H9 (cell line): ENCODE results near the gene NAT14. TPM values are rescaled to one million over a fixed set of nuclear protein-coding genes. Genes with fewer than 3 reads are reported as not detected.

ENCODE experiments used
- DNase-seq: peaks from one replicate; pipeline ENCODE4 v3.0.0-alpha.2; 2017
- H2AFZ ChIP-seq: one replicate; pipeline ENCODE4 v1.6.1; 2013; ENCODE audit warnings: mild to moderate bottlenecking, low read length, control low read depth, moderate library complexity
- H2AK5ac ChIP-seq: 2 replicates; pipeline ENCODE4 v1.6.1; 2013; ENCODE audit warnings: low read length, control low read depth, mixed read lengths; ENCODE audit not compliant: insufficient read length
- H2BK120ac ChIP-seq: one replicate; pipeline ENCODE4 v1.6.1; 2013; ENCODE audit warnings: low read depth, mild to moderate bottlenecking, low read length, control low read depth, inconsistent platforms; ENCODE audit not compliant: poor library complexity, severe bottlenecking
- H2BK12ac ChIP-seq: 2 replicates; pipeline ENCODE4 v1.6.1; 2013; ENCODE audit warnings: low read length, control low read depth, mixed read lengths, low read depth; ENCODE audit not compliant: insufficient read length
- H2BK15ac ChIP-seq: 2 replicates; pipeline ENCODE4 v1.6.1; 2013; ENCODE audit warnings: low read depth, low read length, control low read depth
- H2BK20ac ChIP-seq: one replicate; pipeline ENCODE4 v1.6.1; 2013; ENCODE audit warnings: low read depth, mild to moderate bottlenecking, low read length, control low read depth, inconsistent platforms; ENCODE audit not compliant: poor library complexity, severe bottlenecking
- H2BK5ac ChIP-seq: 2 replicates; pipeline ENCODE4 v1.6.1; 2013; ENCODE audit warnings: low read length, control low read depth, mixed read lengths; ENCODE audit not compliant: insufficient read length
- H3K14ac ChIP-seq: 2 replicates; pipeline ENCODE4 v1.6.1; 2013; ENCODE audit warnings: low read length, control low read depth; ENCODE audit not compliant: insufficient read depth
- H3K18ac ChIP-seq: 2 replicates; pipeline ENCODE4 v1.6.1; 2013; ENCODE audit warnings: low read depth, mild to moderate bottlenecking, mixed read lengths, low read length, control low read depth; ENCODE audit not compliant: insufficient read length
- H3K23ac ChIP-seq: 2 replicates; pipeline ENCODE4 v1.6.1; 2013; ENCODE audit warnings: low read length, control low read depth, mixed read lengths, low read depth; ENCODE audit not compliant: insufficient read length
- H3K23me2 ChIP-seq: 2 replicates; pipeline ENCODE4 v1.6.1; 2013; ENCODE audit warnings: low read depth, mild to moderate bottlenecking, mixed read lengths, low read length, control low read depth; ENCODE audit not compliant: insufficient read length, poor library complexity, severe bottlenecking
- H3K27ac ChIP-seq: 2 replicates; pipeline ENCODE4 v1.5.1; 2013; ENCODE audit warnings: low read length, control low read depth, mixed read lengths, low read depth; ENCODE audit not compliant: insufficient read length
- H3K27me3 ChIP-seq: 2 replicates; pipeline ENCODE4 v1.6.1; 2013; ENCODE audit warnings: low read length, control low read depth, inconsistent platforms; ENCODE audit not compliant: insufficient read depth
- H3K4ac ChIP-seq: 2 replicates; pipeline ENCODE4 v1.6.1; 2013; ENCODE audit warnings: low read depth, mild to moderate bottlenecking, control low read depth, inconsistent platforms, low read length, moderate library complexity
- H3K4me1 ChIP-seq: 2 replicates; pipeline ENCODE4 v1.6.1; 2013; ENCODE audit warnings: low read length, control low read depth, inconsistent platforms; ENCODE audit not compliant: insufficient read depth
- H3K4me2 ChIP-seq: 2 replicates; pipeline ENCODE4 v1.6.1; 2013; ENCODE audit warnings: low read length, control low read depth, mixed read lengths; ENCODE audit not compliant: insufficient read length, insufficient read depth
- H3K56ac ChIP-seq: 2 replicates; pipeline ENCODE4 v1.6.1; 2013; ENCODE audit warnings: low read depth, mild to moderate bottlenecking, mixed read lengths, low read length, control low read depth; ENCODE audit not compliant: insufficient read length
- H3K79me1 ChIP-seq: 2 replicates; pipeline ENCODE4 v1.6.1; 2013; ENCODE audit warnings: low read depth, mild to moderate bottlenecking, moderate library complexity, low read length, control low read depth, inconsistent platforms; ENCODE audit not compliant: insufficient read depth, poor library complexity, severe bottlenecking
- H3K79me2 ChIP-seq: 2 replicates; pipeline ENCODE4 v1.6.1; 2013; ENCODE audit warnings: low read length, control low read depth, inconsistent platforms; ENCODE audit not compliant: insufficient read depth
- H3K9ac ChIP-seq: 2 replicates; pipeline ENCODE4 v1.6.1; 2013; ENCODE audit warnings: low read length, control low read depth, mixed read lengths; ENCODE audit not compliant: insufficient read length; ENCODE audit errors: extremely low read depth
- H3K9me3 ChIP-seq: one replicate; pipeline ENCODE4 v1.6.1; 2013; ENCODE audit warnings: low read depth, low read length, inconsistent platforms; ENCODE audit not compliant: control insufficient read depth
- H3T11ph ChIP-seq: one replicate; pipeline ENCODE4 v1.6.1; 2013; ENCODE audit warnings: mild to moderate bottlenecking, low read length, control low read depth, inconsistent platforms
- H4K20me1 ChIP-seq: one replicate; pipeline ENCODE4 v1.6.1; 2013; ENCODE audit not compliant: control insufficient read depth, insufficient read length, insufficient read depth
- H4K5ac ChIP-seq: 2 replicates; pipeline ENCODE4 v1.6.1; 2013; ENCODE audit warnings: low read depth, mild to moderate bottlenecking, mixed read lengths, low read length, control low read depth; ENCODE audit not compliant: insufficient read length
- H4K8ac ChIP-seq: replicated peaks from 2 replicates; pipeline ENCODE4 v1.6.1; 2013; ENCODE audit warnings: low read length, control low read depth, mixed read lengths, low read depth; ENCODE audit not compliant: insufficient read length
- H4K91ac ChIP-seq: 2 replicates; pipeline ENCODE4 v1.6.1; 2013; ENCODE audit warnings: low read depth, mild to moderate bottlenecking, moderate library complexity, mixed read lengths, low read length, control low read depth; ENCODE audit not compliant: insufficient read length
- H3K27ac Mint-ChIP-seq, 3 experiments: 2 replicates in 2 of 3; 3 replicates in 1 of 3; pipeline ENCODE4 v1.8.0; 2020 to 2021; ENCODE audit warnings: mixed read lengths in 3 of 3, mild to moderate bottlenecking in 1 of 3, moderate library complexity in 1 of 3
- H3K27me3 Mint-ChIP-seq: 2 replicates; pipeline ENCODE4 v1.8.0; 2021; ENCODE audit warnings: low read depth, mild to moderate bottlenecking, moderate library complexity, mixed read lengths
- H3K36me3 Mint-ChIP-seq, 3 experiments: 2 replicates in 2 of 3; 3 replicates in 1 of 3; pipeline ENCODE4 v1.8.0; 2020 to 2021; ENCODE audit warnings: low read depth in 3 of 3, mixed read lengths in 3 of 3; ENCODE audit not compliant: insufficient read depth in 1 of 3
- H3K4me1 Mint-ChIP-seq, 2 experiments: 2 replicates each; pipeline ENCODE4 v1.8.0; 2020; ENCODE audit warnings: mixed read lengths in 2 of 2
- H3K4me3 Mint-ChIP-seq, 2 experiments: 2 replicates in 1 of 2; 3 replicates in 1 of 2; pipeline ENCODE4 v1.8.0; 2020 to 2021; ENCODE audit warnings: mild to moderate bottlenecking in 2 of 2, mixed read lengths in 2 of 2, moderate library complexity in 1 of 2
- H3K9me3 Mint-ChIP-seq, 2 experiments: 2 replicates in 1 of 2; 3 replicates in 1 of 2; pipeline ENCODE4 v1.8.0; 2020; ENCODE audit warnings: mild to moderate bottlenecking in 2 of 2, mixed read lengths in 2 of 2, moderate library complexity in 1 of 2
- CTCF ChIP-seq: fragments of 200-600 bp; sonication (generic); conservative IDR thresholded peaks from 3 replicates; pipeline ENCODE4 v1.8.0; 2021; ENCODE audit warnings: antibody characterized with exemption, mild to moderate bottlenecking
- WGBS: extraction: QIAGEN DNeasy Blood & Tissue Kit; methylation state at CpG from one replicate; pipeline ENCODE4 v1.1.7; 2013; ENCODE audit warnings: missing lambda C conversion rate, low lambda C conversion rate, mixed read lengths; ENCODE audit not compliant: insufficient read length; ENCODE audit errors: extremely low coverage; 5-methylcytosine and 5-hydroxymethylcytosine counted together
- total RNA-seq: library from RNA; stranded (reverse); gene quantifications from 2 replicates; pipeline ENCODE4 v1.2.1, GENCODE V29; 2021

Gene NAT14
- total RNA-seq, 1 experiment from 2014 or later, result 51.2 TPM

GRCh38 chr19:55461259-55461973, 23.6 kb upstream of the NAT14 start, which contains the start of gene ISOC2:
TSS of gene ISOC2 (minus strand) at chr19:55461642. CDS start at chr19:55456486, 5,156 bp downstream.
- Histone ChIP-seq H3K27ac (no peak within 1 kb of the TSS), H3K4ac (no peak within 1 kb of the TSS; the same call in 1 of the 2 replicates), H3K4me2 (peak within 1 kb of the TSS; percentile 49), H2BK5ac (no peak within 1 kb of the TSS), H3K27me3 (no peaks in the 10 kb centered on the region), H4K5ac (no peak within 1 kb of the TSS), H3K79me2 (0 out of 2 replicates have a peak, but pooled peaks cover 4% of the 10 kb centered on the region), H3K9me3 (no peaks in the 10 kb centered on the region), H3T11ph (no peak within 1 kb of the TSS), H2BK120ac (no peak within 1 kb of the TSS), H2BK15ac (no peak within 1 kb of the TSS), H2AFZ (no peak within 1 kb of the TSS), H3K23ac (no peak within 1 kb of the TSS), H3K56ac (no peak within 1 kb of the TSS), H4K20me1 (no peaks in the 10 kb centered on the region), H4K8ac (no peak within 1 kb of the TSS), H2BK12ac (no peak within 1 kb of the TSS), H3K79me1 (no peaks in the 10 kb centered on the region), H3K18ac (peak within 1 kb of the TSS; percentile 67), H3K9ac (no peak within 1 kb of the TSS), H2AK5ac (no peak within 1 kb of the TSS), H3K4me1 (peaks cover 5% of the 10 kb centered on the region; the same call in 1 of the 2 replicates), H2BK20ac (no peak within 1 kb of the TSS), H3K14ac (peak within 1 kb of the TSS; percentile 53; the same call in 1 of the 2 replicates), H3K23me2 (peaks cover 5% of the 10 kb centered on the region), H4K91ac (no peak within 1 kb of the TSS)
- H3K4me1 Mint-ChIP-seq, result peaks cover 19 to 34% of the 10 kb centered on the region in 2 experiments
- 0 out of 5 replicates have a peak, but pooled peaks cover 0 to 3% of the 10 kb centered on the region in 2 experiments for H3K9me3 Mint-ChIP-seq
- peaks cover 12% of the 10 kb centered on the region for H3K27me3 Mint-ChIP-seq
- DNase-seq, result peak; percentile 100
- peak within 1 kb of the TSS; percentile 83 to 92 (median 89) for H3K27ac Mint-ChIP-seq
- H3K36me3 Mint-ChIP-seq, result peaks cover 3 to 7% (median 5%) of the 10 kb centered on the region in 3 experiments; a peak in 6 of 7 replicates
- peak within 1 kb of the TSS; percentile 84 to 90 for H3K4me3 Mint-ChIP-seq
- no CpG with 5 or more reads among the region's 54 CpGs for WGBS
- TF ChIP-seq CTCF, result no peak
